Adrenal gland (tissue), 12 donors: ENCODE data around the gene DUS1L. TPM values are rescaled to one million over a fixed set of nuclear protein-coding genes. Genes with fewer than 3 reads are reported as not detected.
A peak's percentile ranks its signal among the peaks of the same experiment; 100 is the strongest.

ENCODE experiments used
- DNase-seq, 7 donors: peaks; one replicate each; pipeline ENCODE4 v3.0.0-alpha.2; 2019 to 2020
- H3K27ac ChIP-seq, 5 donors: fragments of 200-600 bp; sonication (generic) in 4 of 5; 1 replicate in 3 of 5; 2 replicates in 2 of 5; pipeline versions ENCODE4 v1.5.1 to v1.8.0; 2016 to 2020; ENCODE audit warnings: mild to moderate bottlenecking in 1 of 5
- H3K27me3 ChIP-seq: fragments of 200-600 bp; 2 replicates; pipeline ENCODE4 v1.8.0; 2021
- H3K36me3 ChIP-seq, 2 donors: fragments of 200-600 bp; replicated peaks in 1 of 2; 1 replicate in 1 of 2; 2 replicates in 1 of 2; pipeline versions ENCODE4 v1.5.1 to v1.8.0; 2018 to 2022
- H3K4me1 ChIP-seq, 2 donors: fragments of 200-600 bp; replicated peaks in 1 of 2; 1 replicate in 1 of 2; 2 replicates in 1 of 2; pipeline versions ENCODE4 v1.5.1 to v1.8.0; 2018 to 2021
- H3K4me3 ChIP-seq, 4 donors: fragments of 200-600 bp; sonication (generic) in 3 of 4; one replicate each; pipeline ENCODE4 v1.5.1; 2016 to 2018
- H3K9me3 ChIP-seq, 3 donors: fragments of 200-600 bp; sonication (generic) in 1 of 3; replicated peaks in 1 of 3; 1 replicate in 2 of 3; 2 replicates in 1 of 3; pipeline versions ENCODE4 v1.5.1 to v1.8.0; 2016 to 2021
- CTCF ChIP-seq, 6 experiments: fragments of 450-650 bp in 4 of 6; fragments of 200-600 bp in 2 of 6; sonication (generic) in 1 of 6; IDR thresholded peaks; 1 replicate in 5 of 6; 2 replicates in 1 of 6; pipeline versions ENCODE4 v1.5.1 to v1.8.0; 2016 to 2021; ENCODE audit warnings: antibody characterized with exemption in 6 of 6, mild to moderate bottlenecking in 2 of 6, moderate library complexity in 1 of 6
- POLR2A ChIP-seq, 2 donors: fragments of 450-650 bp; IDR thresholded peaks; one replicate each; pipeline ENCODE4 v1.6.1; 2017; ENCODE audit warnings: antibody characterized with exemption in 2 of 2, mild to moderate bottlenecking in 2 of 2, moderate library complexity in 1 of 2
- WGBS, 4 donors: extraction: QIAGEN DNeasy Blood & Tissue Kit in 2 of 4; methylation state at CpG; one replicate each; pipeline versions ENCODE4 v1.1.5 to v1.1.7; 2013 to 2017; 5-methylcytosine and 5-hydroxymethylcytosine counted together
- intact Hi-C, 2 donors: fragments of 100-400 bp; cut with DNase I; formaldehyde crosslinking; loops; one replicate each; pipeline versions ENCODE4 v1.14.1 to v1.15.0; 2022 to 2023
- polyA plus RNA-seq, 3 donors: library from polyadenylated mRNA; stranded (reverse); fragments of 200-250 nt in 2 of 3; fragments of 350-450 nt in 1 of 3; fragmentation: Illumina TruSeq in 1 of 3; extraction: RNeasy Lipid Tissue Mini Kit (QIAGEN cat#74804) in 1 of 3; gene quantifications; one replicate each; pipeline ENCODE4 v1.2.3, GENCODE V29; 2013 to 2014
- total RNA-seq, 9 donors: library from RNA; depleted of rRNA in 4 of 9; stranded (reverse); fragments of >200 nt in 4 of 9; fragments of 120-200 nt in 1 of 9; fragmentation: NEBNext Ultra II Directional in 1 of 9; extraction: Animal tissue kit (Norgen Biotek cat#: 25700) in 1 of 9; gene quantifications; one replicate each; pipeline versions ENCODE4 v1.1.0 to v1.2.4, GENCODE V29; 2013 to 2023
- donor health status: healthy with polysubstance abuse.
- donor health status: Bipolar disorder and iron deficiency.
- donor health status: DM: yes; HTN: yes; CAD: no.
- donor health status: DM: no; HTN: no; CAD: no.
- donor health status: DM: no; HTN: no; CAD: no.
- donor health status: DM: yes; HTN: yes; CAD: no.

DUS1L gene
- total and polyA plus RNA-seq, 12 donors = 38.5 to 397 (median 75.7) TPM

GRCh38 chr17:82023447-82024241 is 42.0 kb downstream of the DUS1L start:
- WGBS, 4 donors = 11 to 28% (median 19%) methylated on average over 11 to 55 of the region's 55 CpGs
- H3K27me3 ChIP-seq = no peaks in the 10 kb centered on the region
- H3K27ac ChIP-seq = peak overlapping the region in 1 of 5 donors; percentile 27
- no peak for DNase-seq
- H3K4me1 ChIP-seq = peaks cover 21 to 27% of the 10 kb centered on the region in 2 donors
- intact Hi-C loops = loop anchor here in 1 of 2 donors (10.0 kb wide), 1 partner anchor 271 kb away; no protein-coding TSS in a partner anchor
- no peaks in the 10 kb centered on the region for H3K9me3 ChIP-seq
- TF ChIP-seq CTCF (IDR thresholded peaks at IDR 0.05) = no peak
- no peaks in the 10 kb centered on the region for H3K36me3 ChIP-seq
- peak overlapping the region in 2 of 4 donors; percentile 51 to 81 for H3K4me3 ChIP-seq

GRCh38 chr17:82022981-82023446 is 42.6 kb downstream of the DUS1L start, which contains the start of gene LRRC45:
Gene LRRC45, plus strand, starts transcription at chr17:82023305. Its CDS starts 339 bp downstream, at chr17:82023644.
- intact Hi-C loops = loop anchor here in 1 of 2 donors (10.0 kb wide), 1 partner anchor 272 kb away; no protein-coding TSS in a partner anchor
- peak; percentile 100 for DNase-seq
- no peak for TF ChIP-seq POLR2A (IDR thresholded peaks at IDR 0.05)
- TF ChIP-seq CTCF (IDR thresholded peaks at IDR 0.05) = no peak
- Histone ChIP-seq H3K9me3 (no peaks in the 10 kb centered on the region), H3K4me3 (peak within 1 kb of the TSS; percentile 37 to 81 (median 46)), H3K36me3 (no peaks in the 10 kb centered on the region), H3K27me3 (no peaks in the 10 kb centered on the region), H3K4me1 (peaks cover 21 to 27% of the 10 kb centered on the region in 2 donors), H3K27ac (peak within 1 kb of the TSS in 2 of 5 donors; percentile 34 to 86)
- WGBS, 4 donors = 0 to 1% (median 1%) methylated on average over 17 to 42 of the region's 42 CpGs

- peak in 1 of 7 donors; percentile 67 for DNase-seq
- H3K36me3 ChIP-seq = no peaks in the 10 kb centered on the region
- peak; percentile 36 to 62 for TF ChIP-seq POLR2A (IDR thresholded peaks at IDR 0.05)
- no peak for TF ChIP-seq CTCF (IDR thresholded peaks at IDR 0.05)
- intact Hi-C loops = loop anchor here in 1 of 2 donors (10.0 kb wide), 1 partner anchor 272 kb away; no protein-coding TSS in a partner anchor
- no peaks in the 10 kb centered on the region for H3K27me3 ChIP-seq
- H3K4me1 ChIP-seq = peaks cover 21 to 27% of the 10 kb centered on the region in 2 donors
- peak within 1 kb of the TSS; percentile 37 to 81 (median 46) for H3K4me3 ChIP-seq
- peak within 1 kb of the TSS in 2 of 5 donors; percentile 34 to 86 for H3K27ac ChIP-seq
- H3K9me3 ChIP-seq = no peaks in the 10 kb centered on the region
- 1 to 10% (median 2%) methylated on average over 4 to 64 of the region's 64 CpGs for WGBS, 4 donors
Measured at GRCh38 chr17:82022310-82022980, 43.2 kb downstream of the DUS1L start, which contains the start of gene CENPX. Gene CENPX, minus strand, starts transcription at chr17:82022878. Its CDS starts 17 bp downstream, at chr17:82022861.

- H3K36me3 ChIP-seq = no peaks in the 10 kb centered on the region
- H3K9me3 ChIP-seq = no peaks in the 10 kb centered on the region
- H3K27me3 ChIP-seq = no peaks in the 10 kb centered on the region
- H3K27ac ChIP-seq = peak overlapping the region in 1 of 5 donors; percentile 86
- TF ChIP-seq POLR2A (IDR thresholded peaks at IDR 0.05) (no peak), CTCF (IDR thresholded peaks at IDR 0.05) (no peak)
- intact Hi-C loops = loop anchor here (2.0 to 10.0 kb wide), 3 partner anchors 61 to 273 kb away; partner anchors contain the start of gene NOTUM (in 1 of the 2)
- DNase-seq = no peak
- H3K4me1 ChIP-seq = peaks cover 21 to 27% of the 10 kb centered on the region in 2 donors
- H3K4me3 ChIP-seq = peak overlapping the region in 3 of 4 donors; percentile 37 to 81 (median 52)
- WGBS, 4 donors = 5 to 17% (median 11%) methylated on average over 2 to 10 of the region's 10 CpGs
Measured at GRCh38 chr17:82021900-82022309, 43.7 kb downstream of the DUS1L start.
